ENCODE measurements around the gene S1PR3. TPM values are rescaled to one million over a fixed set of nuclear protein-coding genes. Genes with fewer than 3 reads are reported as not detected.

S1PR3 gene
- total RNA-seq, 2 experiments from 2014 or later = 0.47 TPM; not detected in 1

GRCh38 chr9:88974641-88975040, 16.6 kb upstream of the S1PR3 start:
- DNase-seq (ENCODE audit: low spot score) = no peak
- CTCF ChIA-PET (ENCODE audit: unreplicated experiment) = no interaction called here
- no peak overlapping the region for H3K27ac ChIP-seq (ENCODE audit: low read depth, low read length, poor library complexity, severe bottlenecking)
- no peak for TF ChIP-seq EZH2phosphoT487 (IDR thresholded peaks at IDR 0.05; ENCODE audit: borderline replicate concordance, low read depth, low read length)
- TF ChIP-seq CTCF (conservative IDR thresholded peaks at IDR 0.05; ENCODE audit: low read length) = no peak
- intact Hi-C loops (cut with micrococcal nuclease; ENCODE audit: unreplicated experiment) = no loop called here
- H3K9me3 ChIP-seq (ENCODE audit: low read length) = no peaks in the 10 kb centered on the region
- no peak overlapping the region for H3K4me2 ChIP-seq (ENCODE audit: low read length)
- no peak overlapping the region for H2AFZ ChIP-seq (ENCODE audit: low read length)
- H3K4me3 ChIP-seq (ENCODE audit: low read depth, low read length, poor library complexity, severe bottlenecking) = no peak overlapping the region
- H3K9me2 ChIP-seq (ENCODE audit: insufficient read depth, low read length) = no peaks in the 10 kb centered on the region
- H3K4me1 ChIP-seq (ENCODE audit: insufficient read depth, low read length, poor library complexity, severe bottlenecking) = no peaks in the 10 kb centered on the region
- no peaks in the 10 kb centered on the region for H3K36me3 ChIP-seq (ENCODE audit: insufficient read depth, low read length)
- H4K20me1 ChIP-seq (ENCODE audit: insufficient read depth, low read length) = no peaks in the 10 kb centered on the region
- BruUV-seq (replicated peaks) = no TSS peak
- POLR2A ChIA-PET = no interaction called here
- no peaks in the 10 kb centered on the region for H3K79me2 ChIP-seq (ENCODE audit: insufficient read depth, low read depth, low read length)

- ChIA-PET CTCF (ENCODE audit: unreplicated experiment) (no interaction called here), POLR2A (no interaction called here)
- Histone ChIP-seq H3K27ac (ENCODE audit: low read depth, low read length, poor library complexity, severe bottlenecking) (no peak overlapping the region), H3K4me3 (ENCODE audit: low read depth, low read length, poor library complexity, severe bottlenecking) (no peak overlapping the region), H4K20me1 (ENCODE audit: insufficient read depth, low read length) (no peaks in the 10 kb centered on the region), H2AFZ (ENCODE audit: low read length) (no peak overlapping the region), H3K4me1 (ENCODE audit: insufficient read depth, low read length, poor library complexity, severe bottlenecking) (no peaks in the 10 kb centered on the region), H3K79me2 (ENCODE audit: insufficient read depth, low read depth, low read length) (no peaks in the 10 kb centered on the region), H3K36me3 (ENCODE audit: insufficient read depth, low read length) (no peaks in the 10 kb centered on the region), H3K9me3 (ENCODE audit: low read length) (no peaks in the 10 kb centered on the region), H3K9me2 (ENCODE audit: insufficient read depth, low read length) (no peaks in the 10 kb centered on the region), H3K4me2 (ENCODE audit: low read length) (no peak overlapping the region)
- TF ChIP-seq EZH2phosphoT487 (IDR thresholded peaks at IDR 0.05; ENCODE audit: borderline replicate concordance, low read depth, low read length) = no peak
- no peak for TF ChIP-seq CTCF (conservative IDR thresholded peaks at IDR 0.05; ENCODE audit: low read length)
- no TSS peak for BruUV-seq (replicated peaks)
- intact Hi-C loops (cut with micrococcal nuclease; ENCODE audit: unreplicated experiment) = no loop called here
- DNase-seq (ENCODE audit: low spot score) = no peak
These were observed 15.0 kb upstream of the S1PR3 start for GRCh38 chr9:88975966-88976889.

GRCh38 chr9:88976890-88977257, 14.4 kb upstream of the S1PR3 start:
- POLR2A ChIA-PET = no interaction called here
- no peaks in the 10 kb centered on the region for H4K20me1 ChIP-seq (ENCODE audit: insufficient read depth, low read length)
- CTCF ChIA-PET (ENCODE audit: unreplicated experiment) = no interaction called here
- H3K9me2 ChIP-seq (ENCODE audit: insufficient read depth, low read length) = no peaks in the 10 kb centered on the region
- no peak for DNase-seq (ENCODE audit: low spot score)
- H3K9me3 ChIP-seq (ENCODE audit: low read length) = no peaks in the 10 kb centered on the region
- no peak for TF ChIP-seq CTCF (conservative IDR thresholded peaks at IDR 0.05; ENCODE audit: low read length)
- no TSS peak for BruUV-seq (replicated peaks)
- intact Hi-C loops (cut with micrococcal nuclease; ENCODE audit: unreplicated experiment) = no loop called here
- no peaks in the 10 kb centered on the region for H3K36me3 ChIP-seq (ENCODE audit: insufficient read depth, low read length)
- H2AFZ ChIP-seq (ENCODE audit: low read length) = no peak overlapping the region
- no peak overlapping the region for H3K27ac ChIP-seq (ENCODE audit: low read depth, low read length, poor library complexity, severe bottlenecking)
- H3K79me2 ChIP-seq (ENCODE audit: insufficient read depth, low read depth, low read length) = no peaks in the 10 kb centered on the region
- H3K4me3 ChIP-seq (ENCODE audit: low read depth, low read length, poor library complexity, severe bottlenecking) = no peak overlapping the region
- no peaks in the 10 kb centered on the region for H3K4me1 ChIP-seq (ENCODE audit: insufficient read depth, low read length, poor library complexity, severe bottlenecking)
- H3K4me2 ChIP-seq (ENCODE audit: low read length) = no peak overlapping the region

Data from OCI-LY7 (cell line).